ENCODE data around the gene TMEFF2.

- TF ChIP-seq RAD21 (IDR thresholded peaks at IDR 0.05; ENCODE audit: low read length) (no peak), JUND (IDR thresholded peaks at IDR 0.05) (no peak), REST (IDR thresholded peaks at IDR 0.05; ENCODE audit: low read depth, low read length) (no peak), CHD2 (IDR thresholded peaks at IDR 0.05; ENCODE audit: low read length, partially characterized antibody) (no peak), CTCF (IDR thresholded peaks at IDR 0.05) (no peak), GABPA (IDR thresholded peaks at IDR 0.05; ENCODE audit: low read depth) (no peak)
These were observed 184.7 kb downstream of the TMEFF2 start for GRCh38 chr2:192010073-192010472.
